RWPE2 (cell line): ENCODE results near the gene FES.
"Not testable (repeated sequence)": the region's sequence is repeated elsewhere in the genome, so short reads cannot be mapped to it uniquely, and the experiment has no call there.

ENCODE experiments used
- ATAC-seq: fragments of 200-7000 bp; cut with Tn5 transposase; 3 replicates; pipeline ENCODE4 v1.9.1; 2021; ENCODE audit warnings: low read depth
- DNase-seq: peaks from one replicate; pipeline ENCODE4 v3.0.0-alpha.2; 2020; ENCODE audit warnings: low spot score
- H3K27ac ChIP-seq: fragments of 450-650 bp; 2 replicates; pipeline ENCODE4 v1.5.1; 2017; ENCODE audit warnings: mild to moderate bottlenecking; ENCODE audit not compliant: poor library complexity, severe bottlenecking
- H3K27me3 ChIP-seq: fragments of 250-450 bp; sonication (Bioruptor Pico); 2 replicates; pipeline ENCODE4 v1.5.1; 2021; ENCODE audit warnings: mild to moderate bottlenecking, moderate library complexity; ENCODE audit not compliant: insufficient read depth, poor library complexity, severe bottlenecking
- H3K36me3 ChIP-seq: fragments of 250-450 bp; sonication (Bioruptor Pico); 2 replicates; pipeline ENCODE4 v1.5.1; 2020; ENCODE audit warnings: low read depth, mild to moderate bottlenecking, moderate library complexity
- H3K4me1 ChIP-seq: fragments of 250-450 bp; sonication (Bioruptor Pico); 2 replicates; pipeline ENCODE4 v1.5.1; 2021; ENCODE audit warnings: mild to moderate bottlenecking, moderate library complexity; ENCODE audit not compliant: insufficient read depth, poor library complexity, severe bottlenecking
- H3K4me3 ChIP-seq: fragments of 250-450 bp; sonication (Bioruptor Pico); 2 replicates; pipeline ENCODE4 v1.5.1; 2021; ENCODE audit warnings: mild to moderate bottlenecking, moderate library complexity; ENCODE audit not compliant: severe bottlenecking
- H3K9me3 ChIP-seq: fragments of 250-450 bp; sonication (Bioruptor Pico); 2 replicates; pipeline ENCODE4 v1.5.1; 2021; ENCODE audit warnings: mild to moderate bottlenecking, moderate library complexity; ENCODE audit not compliant: severe bottlenecking
- CTCF ChIP-seq: fragments of 450-650 bp; IDR thresholded peaks from one replicate; pipeline ENCODE4 v1.5.1; 2017; ENCODE audit warnings: mild to moderate bottlenecking, moderate library complexity; ENCODE audit not compliant: poor library complexity, severe bottlenecking

Gene FES

GRCh38 chr15:90924375-90924774 lies 40.1 kb downstream of the FES start:
- Histone ChIP-seq H3K36me3 (0 out of 2 replicates have a peak, but pooled peaks cover 6% of the 10 kb centered on the region), H3K27me3 (no peaks in the 10 kb centered on the region), H3K4me1 (peaks cover 7% of the 10 kb centered on the region), H3K4me3 (no peak overlapping the region), H3K9me3 (no peaks in the 10 kb centered on the region), H3K27ac (no peak overlapping the region)
- TF ChIP-seq CTCF: no peak
- DNase-seq (no peak), ATAC-seq (no peak)

- H3K9me3 ChIP-seq, DNase-seq, ATAC-seq, H3K36me3 ChIP-seq, H3K27me3 ChIP-seq, H3K4me3 ChIP-seq, H3K27ac ChIP-seq: not testable (repeated sequence)
- peaks cover 17% of the 10 kb centered on the region for H3K4me1 ChIP-seq
These were observed 42.5 kb downstream of the FES start for GRCh38 chr15:90926766-90927165.

GRCh38 chr15:90928106-90928505 lies 43.8 kb downstream of the FES start:
- not testable (repeated sequence) for H3K4me3 ChIP-seq, H3K9me3 ChIP-seq, DNase-seq, H3K27me3 ChIP-seq, H3K27ac ChIP-seq, ATAC-seq, H3K36me3 ChIP-seq
- peaks cover 17% of the 10 kb centered on the region for H3K4me1 ChIP-seq

GRCh38 chr15:90929246-90930019 lies 45.1 kb downstream of the FES start:
- H3K36me3 ChIP-seq: no peaks in the 10 kb centered on the region
- peak overlapping the region; percentile 62 for H3K27ac ChIP-seq
- H3K4me1 ChIP-seq: peaks cover 17% of the 10 kb centered on the region
- no peaks in the 10 kb centered on the region for H3K9me3 ChIP-seq
- peak overlapping the region; percentile 46 for H3K4me3 ChIP-seq
- peak; percentile 11 for TF ChIP-seq CTCF
- DNase-seq (no peak), ATAC-seq (no peak)
- H3K27me3 ChIP-seq: no peaks in the 10 kb centered on the region

GRCh38 chr15:90930861-90931574 lies 46.7 kb downstream of the FES start:
- Histone ChIP-seq H3K4me1 (peaks cover 17% of the 10 kb centered on the region), H3K4me3 (peak overlapping the region; percentile 81), H3K27me3 (no peaks in the 10 kb centered on the region), H3K27ac (peak overlapping the region; percentile 62), H3K9me3 (no peaks in the 10 kb centered on the region), H3K36me3 (0 out of 2 replicates have a peak, but pooled peaks cover under 1% of the 10 kb centered on the region)
- DNase-seq (no peak), ATAC-seq (no peak)
- TF ChIP-seq CTCF: no peak

- H3K27me3 ChIP-seq: no peaks in the 10 kb centered on the region
- no peak for DNase-seq
- peaks cover 5% of the 10 kb centered on the region for H3K36me3 ChIP-seq
- ATAC-seq: no peak
- H3K4me3 ChIP-seq: peak overlapping the region; percentile 81
- no peak for TF ChIP-seq CTCF
- H3K4me1 ChIP-seq: peaks cover 17% of the 10 kb centered on the region
- H3K9me3 ChIP-seq: no peaks in the 10 kb centered on the region
- peak overlapping the region; percentile 62 for H3K27ac ChIP-seq
These were observed 47.2 kb downstream of the FES start for GRCh38 chr15:90931575-90931827.
